H1 (cell line): ENCODE data around the gene PRSS36. TPM values are rescaled to one million over a fixed set of nuclear protein-coding genes. Genes with fewer than 3 reads are reported as not detected.

Experiments
- CTCF ChIA-PET: fragments of 300-600 bp; sonication (Branson Sonifier 250); formaldehyde crosslinking; loops from one replicate; lab custom pipeline; 2021; ENCODE audit not compliant: partially characterized antibody; lab: Charles Lee
- POLR2A ChIA-PET: fragments of 300-600 bp; sonication (Branson Sonifier 250); formaldehyde crosslinking; loops from one replicate; lab custom pipeline; 2021; ENCODE audit warnings: inconsistent platforms; ENCODE audit not compliant: partially characterized antibody; lab: Charles Lee
- DNase-seq, 2 experiments: peaks; one replicate each; pipeline versions ENCODE4 v3.0.0 to v3.0.0-alpha.2; 2010 to 2022; ENCODE audit warnings: low spot score in 2 of 2, low read depth in 1 of 2, mixed read lengths in 1 of 2
- FAIRE-seq: peaks from 2 replicates; lab custom pipeline; 2011; peaks lifted over from hg19 to GRCh38; lab: Jason Lieb, UNC
- H2AFZ ChIP-seq: 2 replicates; pipeline ENCODE4 v1.8.1; 2012; ENCODE audit warnings: low read length, inconsistent platforms
- H2AK5ac ChIP-seq: 2 replicates; pipeline ENCODE4 v1.6.1; 2013; ENCODE audit warnings: low read depth, low read length
- H2BK120ac ChIP-seq: replicated peaks from 2 replicates; pipeline ENCODE3; 2013; ENCODE audit warnings: low read depth, low read length, inconsistent platforms
- H2BK12ac ChIP-seq: 2 replicates; pipeline ENCODE4 v1.6.1; 2013; ENCODE audit warnings: low read depth, low read length
- H2BK15ac ChIP-seq: 2 replicates; pipeline ENCODE4 v1.6.1; 2013; ENCODE audit warnings: low read length
- H2BK20ac ChIP-seq: 2 replicates; pipeline ENCODE4 v1.6.1; 2013; ENCODE audit warnings: low read length
- H2BK5ac ChIP-seq: 2 replicates; pipeline ENCODE4 v1.6.1; 2013; ENCODE audit warnings: low read depth, low read length
- H3K14ac ChIP-seq: 2 replicates; pipeline ENCODE4 v1.6.1; 2013; ENCODE audit warnings: inconsistent platforms; ENCODE audit not compliant: insufficient read length
- H3K18ac ChIP-seq: 2 replicates; pipeline ENCODE4 v1.6.1; 2013; ENCODE audit warnings: low read length; ENCODE audit errors: extremely low read depth
- H3K23ac ChIP-seq: 2 replicates; pipeline ENCODE4 v1.6.1; 2013; ENCODE audit warnings: inconsistent platforms; ENCODE audit not compliant: insufficient read length
- H3K23me2 ChIP-seq: 2 replicates; pipeline ENCODE4 v1.6.1; 2013; ENCODE audit warnings: low read depth, low read length
- H3K27ac ChIP-seq: 2 replicates; pipeline ENCODE4 v1.6.1; 2011; ENCODE audit warnings: low read depth, low read length, inconsistent platforms
- H3K27me3 ChIP-seq, 4 experiments: replicated peaks in 1 of 4; 1 replicate in 1 of 4; 2 replicates in 3 of 4; pipeline versions ENCODE4 v1.6.1 to v1.8.1; 2011 to 2013; ENCODE audit warnings: low read length in 3 of 4, mild to moderate bottlenecking in 3 of 4, inconsistent platforms in 2 of 4, mixed read lengths in 2 of 4, moderate library complexity in 1 of 4; ENCODE audit not compliant: control insufficient read depth in 3 of 4, insufficient read depth in 3 of 4; ENCODE audit errors: extremely low read depth in 1 of 4
- H3K36me3 ChIP-seq, 4 experiments: 2 replicates each; pipeline versions ENCODE4 v1.6.1 to v1.8.1; 2011 to 2013; ENCODE audit warnings: mild to moderate bottlenecking in 4 of 4, low read length in 3 of 4, moderate library complexity in 2 of 4, control low read depth in 1 of 4, inconsistent platforms in 1 of 4; ENCODE audit not compliant: insufficient read depth in 4 of 4, control insufficient read depth in 2 of 4
- H3K4ac ChIP-seq: replicated peaks from 2 replicates; pipeline ENCODE3; 2013; ENCODE audit warnings: low read length, low read depth, mixed read lengths, inconsistent platforms; ENCODE audit not compliant: insufficient read length
- H3K4me1 ChIP-seq, 4 experiments: replicated peaks in 1 of 4; 1 replicate in 1 of 4; 2 replicates in 3 of 4; pipeline versions ENCODE4 v1.6.1 to v1.8.1; 2011 to 2013; ENCODE audit warnings: low read length in 3 of 4, inconsistent platforms in 2 of 4, mixed read lengths in 1 of 4; ENCODE audit not compliant: insufficient read depth in 4 of 4, control insufficient read depth in 3 of 4
- H3K4me2 ChIP-seq, 2 experiments: 2 replicates each; pipeline versions ENCODE4 v1.6.1 to v1.8.1; 2011 to 2013; ENCODE audit warnings: low read depth in 2 of 2, low read length in 2 of 2, control low read depth in 1 of 2, inconsistent platforms in 1 of 2, mild to moderate bottlenecking in 1 of 2; ENCODE audit not compliant: insufficient read depth in 1 of 2
- H3K4me3 ChIP-seq, 4 experiments: fragments of 200-600, 300-600 bp in 1 of 4; sonication (generic), shearing (Covaris generic), sonication (Bioruptor Twin) in 1 of 4; 2 replicates each; pipeline versions ENCODE4 v1.5.1 to v1.8.1; 2011 to 2016; ENCODE audit warnings: low read length in 4 of 4, low read depth in 3 of 4, control low read depth in 2 of 4, inconsistent platforms in 2 of 4, mild to moderate bottlenecking in 2 of 4, mixed read lengths in 1 of 4, moderate library complexity in 1 of 4; ENCODE audit not compliant: insufficient read depth in 2 of 4; ENCODE audit errors: extremely low read depth in 1 of 4
- H3K56ac ChIP-seq: replicated peaks from 2 replicates; pipeline ENCODE3; 2013; ENCODE audit warnings: low read depth, mild to moderate bottlenecking, mixed read lengths, low read length, inconsistent platforms; ENCODE audit not compliant: insufficient read length
- H3K79me1 ChIP-seq: 2 replicates; pipeline ENCODE4 v1.6.1; 2013; ENCODE audit warnings: low read depth, low read length, control low read depth
- H3K79me2 ChIP-seq, 2 experiments: 2 replicates each; pipeline versions ENCODE4 v1.6.1 to v1.8.1; 2012 to 2013; ENCODE audit warnings: low read length in 2 of 2, mild to moderate bottlenecking in 2 of 2, inconsistent platforms in 1 of 2; ENCODE audit not compliant: insufficient read depth in 2 of 2, control insufficient read depth in 1 of 2
- H3K9ac ChIP-seq, 4 experiments: replicated peaks in 1 of 4; 1 replicate in 1 of 4; 2 replicates in 3 of 4; pipeline versions ENCODE4 v1.6.1 to v1.8.1; 2011 to 2013; ENCODE audit warnings: low read depth in 3 of 4, low read length in 3 of 4, control low read depth in 2 of 4, mild to moderate bottlenecking in 2 of 4, moderate library complexity in 2 of 4, inconsistent platforms in 1 of 4; ENCODE audit errors: extremely low read depth in 1 of 4
- H3K9me3 ChIP-seq, 2 experiments: 2 replicates each; pipeline versions ENCODE4 v1.6.1 to v1.8.1; 2012 to 2013; ENCODE audit warnings: mild to moderate bottlenecking in 2 of 2, moderate library complexity in 2 of 2, control low read depth in 1 of 2, inconsistent platforms in 1 of 2, low read depth in 1 of 2, low read length in 1 of 2, mixed read lengths in 1 of 2; ENCODE audit not compliant: insufficient read depth in 2 of 2
- H4K20me1 ChIP-seq, 2 experiments: replicated peaks in 1 of 2; 2 replicates each; pipeline versions ENCODE3 to v1.8.1; 2011 to 2013; ENCODE audit warnings: inconsistent platforms in 2 of 2, low read length in 2 of 2, mild to moderate bottlenecking in 1 of 2; ENCODE audit not compliant: insufficient read depth in 2 of 2, control insufficient read depth in 1 of 2
- H4K5ac ChIP-seq: 2 replicates; pipeline ENCODE4 v1.6.1; 2013; ENCODE audit warnings: low read length, low read depth, mixed read lengths, inconsistent platforms; ENCODE audit not compliant: insufficient read length
- H4K8ac ChIP-seq: 2 replicates; pipeline ENCODE4 v1.8.0; 2013; ENCODE audit warnings: mild to moderate bottlenecking, moderate library complexity, low read length, inconsistent platforms; ENCODE audit not compliant: insufficient read depth; ENCODE audit errors: extremely low read depth
- H4K91ac ChIP-seq: replicated peaks from 2 replicates; pipeline ENCODE3; 2013; ENCODE audit warnings: low read length, mixed read lengths, inconsistent platforms; ENCODE audit not compliant: insufficient read length
- NANOG ChIP-seq: IDR thresholded peaks from 2 replicates; pipeline ENCODE4 v1.6.1; 2011; ENCODE audit warnings: low read length, low read depth, mild to moderate bottlenecking, inconsistent platforms; ENCODE audit not compliant: insufficient read depth, poor library complexity, severe bottlenecking
- POLR2AphosphoS5 ChIP-seq: IDR thresholded peaks from 2 replicates; pipeline ENCODE4 v1.6.1; 2011; ENCODE audit warnings: low read depth, low read length
- WGBS, 2 experiments: shearing (Covaris generic) in 1 of 2; methylation state at CpG; one replicate each; pipeline versions ENCODE4 v1.1.6 to v1.1.7; 2013 to 2015; ENCODE audit warnings: low lambda C conversion rate in 2 of 2, mixed read lengths in 2 of 2, inconsistent platforms in 1 of 2, low coverage in 1 of 2, missing lambda C conversion rate in 1 of 2; ENCODE audit not compliant: insufficient replicate concordance in 2 of 2, insufficient coverage in 1 of 2, insufficient read length in 1 of 2; ENCODE audit errors: extremely low coverage in 1 of 2, missing lambda C conversion rate in 1 of 2; 5-methylcytosine and 5-hydroxymethylcytosine counted together
- polyA plus RNA-seq, 7 experiments: library from polyadenylated mRNA; depleted of rRNA in 3 of 7; stranded (reverse) in 5 of 7; unstranded in 2 of 7; fragments of >200 nt in 5 of 7; fragments of 200-250 nt in 2 of 7; gene quantifications; 1 replicate in 5 of 7; 2 replicates in 1 of 7; 4 replicates in 1 of 7; pipeline versions ENCODE4 v1.2.1 to v1.2.3, GENCODE V29; 2011 to 2013; ENCODE audit warnings: missing spikeins in 2 of 7, mixed read lengths in 2 of 7
- total RNA-seq: library from RNA; stranded (reverse); fragmentation: NEBNext Ultra II Directional; extraction: Animal tissue kit (Norgen Biotek cat#: 25700); gene quantifications from 2 replicates; pipeline ENCODE4 v1.2.1, GENCODE V29; 2021

PRSS36 gene
- total and polyA plus RNA-seq, 2 of the 8 experiments (the other 6 are each of a cell fraction or from before 2014, with no cell fraction given) = 1.3 to 1.9 TPM

GRCh38 chr16:31199430-31200041, 49.7 kb upstream of the PRSS36 start:
- FAIRE-seq (no peak), DNase-seq (no peak)
- peaks cover 15% of the 10 kb centered on the region; the same call in 1 of the 2 replicates for H3K23me2 ChIP-seq
- POLR2A ChIA-PET = interaction anchor here (2.9 to 24.0 kb wide), 5 partner anchors 2 to 133 kb away, joined by 23 to 430 read pairs (median 407); partner anchors contain the start of genes FUS, PYCARD, PYDC1 and TRIM72
- H3K27ac ChIP-seq = no peak overlapping the region
- H2BK15ac ChIP-seq = no peak overlapping the region
- H3K4ac ChIP-seq = no peak overlapping the region
- H2AFZ ChIP-seq = no peak overlapping the region
- no peak overlapping the region for H3K18ac ChIP-seq
- H3K4me3 ChIP-seq = no peak overlapping the region
- H2BK120ac ChIP-seq = no peak overlapping the region
- no peak overlapping the region for H3K56ac ChIP-seq
- H3K79me2 ChIP-seq = 0 out of 4 replicates have a peak, but pooled peaks cover 0 to 3% of the 10 kb centered on the region in 2 experiments
- H3K4me2 ChIP-seq = no peak overlapping the region
- no peak overlapping the region for H3K14ac ChIP-seq
- H4K5ac ChIP-seq = no peak overlapping the region
- no peak overlapping the region for H3K23ac ChIP-seq
- TF ChIP-seq NANOG (no peak), POLR2AphosphoS5 (peak; percentile 30)
- H3K9me3 ChIP-seq = no peaks in the 10 kb centered on the region
- H2BK5ac ChIP-seq = no peak overlapping the region
- H3K4me1 ChIP-seq = peaks cover 0 to 7% (median 4%) of the 10 kb centered on the region in 4 experiments; a peak in 5 of 7 replicates
- CTCF ChIA-PET = interaction anchor here (2.1 to 2.2 kb wide), 3 partner anchors 134 to 251 kb away, joined by 5 to 10 read pairs (median 8); no protein-coding TSS in a partner anchor
- no peak overlapping the region for H2BK12ac ChIP-seq
- no peak overlapping the region for H4K91ac ChIP-seq
- H3K9ac ChIP-seq = no peak overlapping the region
- peaks cover 0 to 6% (median 3%) of the 10 kb centered on the region in 4 experiments; a peak in 3 of 7 replicates for H3K27me3 ChIP-seq
- WGBS, 2 experiments = 84% methylated on average over 5 of the region's 5 CpGs; no CpG with 5 or more reads in 1 of the 2 experiments
- no peak overlapping the region for H2AK5ac ChIP-seq
- peaks cover 5 to 21% (median 20%) of the 10 kb centered on the region in 4 experiments for H3K36me3 ChIP-seq
- no peak overlapping the region for H2BK20ac ChIP-seq
- peaks cover 9% of the 10 kb centered on the region for H3K79me1 ChIP-seq
- H4K8ac ChIP-seq = no peak overlapping the region
- peaks cover 4 to 17% of the 10 kb centered on the region in 2 experiments for H4K20me1 ChIP-seq
